Measurements from ENCODE around the gene VPREB3.

DNA sequence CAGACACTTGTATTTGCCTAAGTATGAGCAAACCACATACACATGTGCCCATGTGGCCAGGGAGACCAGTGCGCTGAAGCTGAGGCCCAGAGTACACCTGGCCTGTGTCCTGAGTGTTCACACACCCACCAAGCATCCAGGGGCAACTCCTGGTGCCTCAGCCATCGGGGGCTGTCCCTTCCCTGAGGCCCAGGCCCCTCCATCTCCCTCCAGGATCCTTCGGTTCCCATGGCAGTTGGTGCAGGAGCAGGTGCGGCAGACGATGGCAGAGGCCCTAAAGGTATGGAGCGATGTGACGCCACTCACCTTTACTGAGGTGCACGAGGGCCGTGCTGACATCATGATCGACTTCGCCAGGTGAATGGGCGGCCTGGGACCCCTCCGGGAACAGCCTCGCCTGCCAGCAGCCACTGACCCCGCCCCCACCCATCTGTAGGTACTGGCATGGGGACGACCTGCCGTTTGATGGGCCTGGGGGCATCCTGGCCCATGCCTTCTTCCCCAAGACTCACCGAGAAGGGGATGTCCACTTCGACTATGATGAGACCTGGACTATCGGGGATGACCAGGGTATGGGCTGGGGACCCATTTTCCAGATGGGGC, 26.0 kb upstream of the VPREB3 start:
- TF ChIP-seq, protein P1, sequence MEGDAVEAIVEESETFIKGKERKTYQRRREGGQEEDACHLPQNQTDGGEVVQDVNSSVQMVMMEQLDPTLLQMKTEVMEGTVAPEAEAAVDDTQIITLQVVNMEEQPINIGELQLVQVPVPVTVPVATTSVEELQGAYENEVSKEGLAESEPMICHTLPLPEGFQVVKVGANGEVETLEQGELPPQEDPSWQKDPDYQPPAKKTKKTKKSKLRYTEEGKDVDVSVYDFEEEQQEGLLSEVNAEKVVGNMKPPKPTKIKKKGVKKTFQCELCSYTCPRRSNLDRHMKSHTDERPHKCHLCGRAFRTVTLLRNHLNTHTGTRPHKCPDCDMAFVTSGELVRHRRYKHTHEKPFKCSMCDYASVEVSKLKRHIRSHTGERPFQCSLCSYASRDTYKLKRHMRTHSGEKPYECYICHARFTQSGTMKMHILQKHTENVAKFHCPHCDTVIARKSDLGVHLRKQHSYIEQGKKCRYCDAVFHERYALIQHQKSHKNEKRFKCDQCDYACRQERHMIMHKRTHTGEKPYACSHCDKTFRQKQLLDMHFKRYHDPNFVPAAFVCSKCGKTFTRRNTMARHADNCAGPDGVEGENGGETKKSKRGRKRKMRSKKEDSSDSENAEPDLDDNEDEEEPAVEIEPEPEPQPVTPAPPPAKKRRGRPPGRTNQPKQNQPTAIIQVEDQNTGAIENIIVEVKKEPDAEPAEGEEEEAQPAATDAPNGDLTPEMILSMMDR (IDR thresholded peaks at IDR 0.05; ENCODE audit: insufficient read depth, low read length, poor library complexity, severe bottlenecking) = no peak
- no peak for TF ChIP-seq EZH2phosphoT487 (conservative IDR thresholded peaks at IDR 0.05; ENCODE audit: low read length)
